Gastrocnemius medialis (tissue), 4 donors: ENCODE data around the gene GUCY1A1.

Source experiments
- CTCF ChIP-seq, 5 experiments: fragments of 450-650 bp in 3 of 5; fragments of 200-600 bp in 2 of 5; sonication (generic) in 2 of 5; IDR thresholded peaks in 4 of 5; conservative IDR thresholded peaks in 1 of 5; 1 replicate in 4 of 5; 2 replicates in 1 of 5; pipeline ENCODE4 v1.5.1; 2016 to 2019; ENCODE audit warnings: antibody characterized with exemption in 5 of 5, mild to moderate bottlenecking in 3 of 5, moderate library complexity in 3 of 5
- POLR2A ChIP-seq, 2 donors: fragments of 450-650 bp; IDR thresholded peaks; one replicate each; pipeline ENCODE4 v1.6.1; 2017; ENCODE audit warnings: antibody characterized with exemption in 2 of 2, mild to moderate bottlenecking in 2 of 2, moderate library complexity in 2 of 2

- no peak for TF ChIP-seq CTCF (IDR thresholded peaks at IDR 0.05 in 4 of 5, conservative IDR thresholded peaks at IDR 0.05 in 1 of 5)
- no peak for TF ChIP-seq POLR2A (IDR thresholded peaks at IDR 0.05)
Observed at GRCh38 chr4:155734951-155735350, 68.3 kb downstream of the GUCY1A1 start.
